ENCODE measurements around the gene CXCR3.

DNA sequence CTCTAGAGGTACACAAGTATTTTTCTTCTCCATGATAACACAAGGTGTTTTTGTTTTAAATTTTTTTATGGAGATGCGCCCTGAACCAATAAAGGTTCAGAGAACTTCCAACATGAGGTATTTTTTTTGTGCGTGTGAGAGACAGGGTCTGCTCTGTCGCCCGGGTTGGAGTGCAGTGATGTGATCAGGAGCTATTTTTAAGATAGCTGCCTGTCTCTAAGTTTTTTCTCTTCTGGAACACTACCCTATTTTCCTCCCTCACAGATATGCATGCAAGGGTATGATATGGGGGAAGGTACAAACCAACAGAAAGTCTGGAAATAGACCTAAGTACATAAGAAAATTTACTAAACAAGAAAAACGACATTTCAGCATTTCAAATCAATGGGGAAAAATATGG lies 37.1 kb downstream of the CXCR3 start:
- TF ChIP-seq, protein P1, sequence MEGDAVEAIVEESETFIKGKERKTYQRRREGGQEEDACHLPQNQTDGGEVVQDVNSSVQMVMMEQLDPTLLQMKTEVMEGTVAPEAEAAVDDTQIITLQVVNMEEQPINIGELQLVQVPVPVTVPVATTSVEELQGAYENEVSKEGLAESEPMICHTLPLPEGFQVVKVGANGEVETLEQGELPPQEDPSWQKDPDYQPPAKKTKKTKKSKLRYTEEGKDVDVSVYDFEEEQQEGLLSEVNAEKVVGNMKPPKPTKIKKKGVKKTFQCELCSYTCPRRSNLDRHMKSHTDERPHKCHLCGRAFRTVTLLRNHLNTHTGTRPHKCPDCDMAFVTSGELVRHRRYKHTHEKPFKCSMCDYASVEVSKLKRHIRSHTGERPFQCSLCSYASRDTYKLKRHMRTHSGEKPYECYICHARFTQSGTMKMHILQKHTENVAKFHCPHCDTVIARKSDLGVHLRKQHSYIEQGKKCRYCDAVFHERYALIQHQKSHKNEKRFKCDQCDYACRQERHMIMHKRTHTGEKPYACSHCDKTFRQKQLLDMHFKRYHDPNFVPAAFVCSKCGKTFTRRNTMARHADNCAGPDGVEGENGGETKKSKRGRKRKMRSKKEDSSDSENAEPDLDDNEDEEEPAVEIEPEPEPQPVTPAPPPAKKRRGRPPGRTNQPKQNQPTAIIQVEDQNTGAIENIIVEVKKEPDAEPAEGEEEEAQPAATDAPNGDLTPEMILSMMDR (tag by site-specific recombination; IDR thresholded peaks at IDR 0.05) = no peak
- TF ChIP-seq, protein P2, sequence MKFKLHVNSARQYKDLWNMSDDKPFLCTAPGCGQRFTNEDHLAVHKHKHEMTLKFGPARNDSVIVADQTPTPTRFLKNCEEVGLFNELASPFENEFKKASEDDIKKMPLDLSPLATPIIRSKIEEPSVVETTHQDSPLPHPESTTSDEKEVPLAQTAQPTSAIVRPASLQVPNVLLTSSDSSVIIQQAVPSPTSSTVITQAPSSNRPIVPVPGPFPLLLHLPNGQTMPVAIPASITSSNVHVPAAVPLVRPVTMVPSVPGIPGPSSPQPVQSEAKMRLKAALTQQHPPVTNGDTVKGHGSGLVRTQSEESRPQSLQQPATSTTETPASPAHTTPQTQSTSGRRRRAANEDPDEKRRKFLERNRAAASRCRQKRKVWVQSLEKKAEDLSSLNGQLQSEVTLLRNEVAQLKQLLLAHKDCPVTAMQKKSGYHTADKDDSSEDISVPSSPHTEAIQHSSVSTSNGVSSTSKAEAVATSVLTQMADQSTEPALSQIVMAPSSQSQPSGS (tag by site-specific recombination; IDR thresholded peaks at IDR 0.05; ENCODE audit: low read depth) = no peak
- TF ChIP-seq KLF8 (tag by site-specific recombination; IDR thresholded peaks at IDR 0.05) (no peak), ZNF366 (tag by site-specific recombination; conservative IDR thresholded peaks at IDR 0.05) (no peak), ZNF548 (tag by site-specific recombination; IDR thresholded peaks at IDR 0.05) (no peak), ZNF19 (tag by site-specific recombination; IDR thresholded peaks at IDR 0.05; ENCODE audit: low read depth) (no peak), ZNF292 (tag by site-specific recombination; IDR thresholded peaks at IDR 0.05; ENCODE audit: borderline replicate concordance, low read depth) (no peak), ZSCAN23 (tag by site-specific recombination; IDR thresholded peaks at IDR 0.05) (no peak)
- TF ChIP-seq, protein P3, sequence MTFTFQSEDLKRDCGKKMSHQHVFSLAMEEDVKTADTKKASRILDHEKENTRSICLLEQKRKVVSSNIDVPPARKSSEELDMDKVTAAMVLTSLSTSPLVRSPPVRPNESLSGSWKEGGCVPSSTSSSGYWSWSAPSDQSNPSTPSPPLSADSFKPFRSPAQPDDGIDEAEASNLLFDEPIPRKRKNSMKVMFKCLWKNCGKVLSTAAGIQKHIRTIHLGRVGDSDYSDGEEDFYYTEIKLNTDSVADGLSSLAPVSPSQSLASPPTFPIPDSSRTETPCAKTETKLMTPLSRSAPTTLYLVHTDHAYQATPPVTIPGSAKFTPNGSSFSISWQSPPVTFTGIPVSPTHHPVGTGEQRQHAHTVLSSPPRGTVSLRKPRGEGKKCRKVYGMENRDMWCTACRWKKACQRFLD (tag by site-specific recombination; IDR thresholded peaks at IDR 0.05) = no peak
- TF ChIP-seq, protein P4, sequence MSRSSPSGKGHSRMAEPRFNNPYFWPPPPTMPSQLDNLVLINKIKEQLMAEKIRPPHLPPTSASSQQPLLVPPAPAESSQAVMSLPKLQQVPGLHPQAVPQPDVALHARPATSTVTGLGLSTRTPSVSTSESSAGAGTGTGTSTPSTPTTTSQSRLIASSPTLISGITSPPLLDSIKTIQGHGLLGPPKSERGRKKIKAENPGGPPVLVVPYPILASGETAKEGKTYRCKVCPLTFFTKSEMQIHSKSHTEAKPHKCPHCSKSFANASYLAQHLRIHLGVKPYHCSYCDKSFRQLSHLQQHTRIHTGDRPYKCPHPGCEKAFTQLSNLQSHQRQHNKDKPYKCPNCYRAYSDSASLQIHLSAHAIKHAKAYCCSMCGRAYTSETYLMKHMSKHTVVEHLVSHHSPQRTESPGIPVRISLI (tag by site-specific recombination; IDR thresholded peaks at IDR 0.05) = no peak
- TF ChIP-seq, protein P5, sequence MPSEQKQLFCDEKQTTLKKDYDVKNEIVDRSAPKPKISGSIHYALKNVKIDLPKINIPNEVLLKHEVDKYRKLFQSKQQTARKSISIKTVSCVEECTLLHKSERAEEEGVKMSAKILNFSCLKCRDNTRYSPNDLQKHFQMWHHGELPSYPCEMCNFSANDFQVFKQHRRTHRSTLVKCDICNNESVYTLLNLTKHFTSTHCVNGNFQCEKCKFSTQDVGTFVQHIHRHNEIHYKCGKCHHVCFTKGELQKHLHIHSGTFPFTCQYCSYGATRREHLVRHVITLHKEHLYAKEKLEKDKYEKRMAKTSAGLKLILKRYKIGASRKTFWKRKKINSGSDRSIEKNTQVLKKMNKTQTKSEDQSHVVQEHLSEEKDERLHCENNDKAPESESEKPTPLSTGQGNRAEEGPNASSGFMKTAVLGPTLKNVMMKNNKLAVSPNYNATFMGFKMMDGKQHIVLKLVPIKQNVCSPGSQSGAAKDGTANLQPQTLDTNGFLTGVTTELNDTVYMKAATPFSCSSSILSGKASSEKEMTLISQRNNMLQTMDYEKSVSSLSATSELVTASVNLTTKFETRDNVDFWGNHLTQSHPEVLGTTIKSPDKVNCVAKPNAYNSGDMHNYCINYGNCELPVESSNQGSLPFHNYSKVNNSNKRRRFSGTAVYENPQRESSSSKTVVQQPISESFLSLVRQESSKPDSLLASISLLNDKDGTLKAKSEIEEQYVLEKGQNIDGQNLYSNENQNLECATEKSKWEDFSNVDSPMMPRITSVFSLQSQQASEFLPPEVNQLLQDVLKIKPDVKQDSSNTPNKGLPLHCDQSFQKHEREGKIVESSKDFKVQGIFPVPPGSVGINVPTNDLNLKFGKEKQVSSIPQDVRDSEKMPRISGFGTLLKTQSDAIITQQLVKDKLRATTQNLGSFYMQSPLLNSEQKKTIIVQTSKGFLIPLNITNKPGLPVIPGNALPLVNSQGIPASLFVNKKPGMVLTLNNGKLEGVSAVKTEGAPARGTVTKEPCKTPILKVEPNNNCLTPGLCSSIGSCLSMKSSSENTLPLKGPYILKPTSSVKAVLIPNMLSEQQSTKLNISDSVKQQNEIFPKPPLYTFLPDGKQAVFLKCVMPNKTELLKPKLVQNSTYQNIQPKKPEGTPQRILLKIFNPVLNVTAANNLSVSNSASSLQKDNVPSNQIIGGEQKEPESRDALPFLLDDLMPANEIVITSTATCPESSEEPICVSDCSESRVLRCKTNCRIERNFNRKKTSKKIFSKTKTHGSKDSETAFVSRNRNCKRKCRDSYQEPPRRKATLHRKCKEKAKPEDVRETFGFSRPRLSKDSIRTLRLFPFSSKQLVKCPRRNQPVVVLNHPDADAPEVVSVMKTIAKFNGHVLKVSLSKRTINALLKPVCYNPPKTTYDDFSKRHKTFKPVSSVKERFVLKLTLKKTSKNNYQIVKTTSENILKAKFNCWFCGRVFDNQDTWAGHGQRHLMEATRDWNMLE (tag by site-specific recombination; conservative IDR thresholded peaks at IDR 0.05; ENCODE audit: low read depth) = no peak
- TF ChIP-seq, protein P6, sequence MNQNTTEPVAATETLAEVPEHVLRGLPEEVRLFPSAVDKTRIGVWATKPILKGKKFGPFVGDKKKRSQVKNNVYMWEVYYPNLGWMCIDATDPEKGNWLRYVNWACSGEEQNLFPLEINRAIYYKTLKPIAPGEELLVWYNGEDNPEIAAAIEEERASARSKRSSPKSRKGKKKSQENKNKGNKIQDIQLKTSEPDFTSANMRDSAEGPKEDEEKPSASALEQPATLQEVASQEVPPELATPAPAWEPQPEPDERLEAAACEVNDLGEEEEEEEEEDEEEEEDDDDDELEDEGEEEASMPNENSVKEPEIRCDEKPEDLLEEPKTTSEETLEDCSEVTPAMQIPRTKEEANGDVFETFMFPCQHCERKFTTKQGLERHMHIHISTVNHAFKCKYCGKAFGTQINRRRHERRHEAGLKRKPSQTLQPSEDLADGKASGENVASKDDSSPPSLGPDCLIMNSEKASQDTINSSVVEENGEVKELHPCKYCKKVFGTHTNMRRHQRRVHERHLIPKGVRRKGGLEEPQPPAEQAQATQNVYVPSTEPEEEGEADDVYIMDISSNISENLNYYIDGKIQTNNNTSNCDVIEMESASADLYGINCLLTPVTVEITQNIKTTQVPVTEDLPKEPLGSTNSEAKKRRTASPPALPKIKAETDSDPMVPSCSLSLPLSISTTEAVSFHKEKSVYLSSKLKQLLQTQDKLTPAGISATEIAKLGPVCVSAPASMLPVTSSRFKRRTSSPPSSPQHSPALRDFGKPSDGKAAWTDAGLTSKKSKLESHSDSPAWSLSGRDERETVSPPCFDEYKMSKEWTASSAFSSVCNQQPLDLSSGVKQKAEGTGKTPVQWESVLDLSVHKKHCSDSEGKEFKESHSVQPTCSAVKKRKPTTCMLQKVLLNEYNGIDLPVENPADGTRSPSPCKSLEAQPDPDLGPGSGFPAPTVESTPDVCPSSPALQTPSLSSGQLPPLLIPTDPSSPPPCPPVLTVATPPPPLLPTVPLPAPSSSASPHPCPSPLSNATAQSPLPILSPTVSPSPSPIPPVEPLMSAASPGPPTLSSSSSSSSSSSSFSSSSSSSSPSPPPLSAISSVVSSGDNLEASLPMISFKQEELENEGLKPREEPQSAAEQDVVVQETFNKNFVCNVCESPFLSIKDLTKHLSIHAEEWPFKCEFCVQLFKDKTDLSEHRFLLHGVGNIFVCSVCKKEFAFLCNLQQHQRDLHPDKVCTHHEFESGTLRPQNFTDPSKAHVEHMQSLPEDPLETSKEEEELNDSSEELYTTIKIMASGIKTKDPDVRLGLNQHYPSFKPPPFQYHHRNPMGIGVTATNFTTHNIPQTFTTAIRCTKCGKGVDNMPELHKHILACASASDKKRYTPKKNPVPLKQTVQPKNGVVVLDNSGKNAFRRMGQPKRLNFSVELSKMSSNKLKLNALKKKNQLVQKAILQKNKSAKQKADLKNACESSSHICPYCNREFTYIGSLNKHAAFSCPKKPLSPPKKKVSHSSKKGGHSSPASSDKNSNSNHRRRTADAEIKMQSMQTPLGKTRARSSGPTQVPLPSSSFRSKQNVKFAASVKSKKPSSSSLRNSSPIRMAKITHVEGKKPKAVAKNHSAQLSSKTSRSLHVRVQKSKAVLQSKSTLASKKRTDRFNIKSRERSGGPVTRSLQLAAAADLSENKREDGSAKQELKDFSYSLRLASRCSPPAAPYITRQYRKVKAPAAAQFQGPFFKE (tag by site-specific recombination; IDR thresholded peaks at IDR 0.05; ENCODE audit: borderline replicate concordance) = no peak
- TF ChIP-seq, protein P7, sequence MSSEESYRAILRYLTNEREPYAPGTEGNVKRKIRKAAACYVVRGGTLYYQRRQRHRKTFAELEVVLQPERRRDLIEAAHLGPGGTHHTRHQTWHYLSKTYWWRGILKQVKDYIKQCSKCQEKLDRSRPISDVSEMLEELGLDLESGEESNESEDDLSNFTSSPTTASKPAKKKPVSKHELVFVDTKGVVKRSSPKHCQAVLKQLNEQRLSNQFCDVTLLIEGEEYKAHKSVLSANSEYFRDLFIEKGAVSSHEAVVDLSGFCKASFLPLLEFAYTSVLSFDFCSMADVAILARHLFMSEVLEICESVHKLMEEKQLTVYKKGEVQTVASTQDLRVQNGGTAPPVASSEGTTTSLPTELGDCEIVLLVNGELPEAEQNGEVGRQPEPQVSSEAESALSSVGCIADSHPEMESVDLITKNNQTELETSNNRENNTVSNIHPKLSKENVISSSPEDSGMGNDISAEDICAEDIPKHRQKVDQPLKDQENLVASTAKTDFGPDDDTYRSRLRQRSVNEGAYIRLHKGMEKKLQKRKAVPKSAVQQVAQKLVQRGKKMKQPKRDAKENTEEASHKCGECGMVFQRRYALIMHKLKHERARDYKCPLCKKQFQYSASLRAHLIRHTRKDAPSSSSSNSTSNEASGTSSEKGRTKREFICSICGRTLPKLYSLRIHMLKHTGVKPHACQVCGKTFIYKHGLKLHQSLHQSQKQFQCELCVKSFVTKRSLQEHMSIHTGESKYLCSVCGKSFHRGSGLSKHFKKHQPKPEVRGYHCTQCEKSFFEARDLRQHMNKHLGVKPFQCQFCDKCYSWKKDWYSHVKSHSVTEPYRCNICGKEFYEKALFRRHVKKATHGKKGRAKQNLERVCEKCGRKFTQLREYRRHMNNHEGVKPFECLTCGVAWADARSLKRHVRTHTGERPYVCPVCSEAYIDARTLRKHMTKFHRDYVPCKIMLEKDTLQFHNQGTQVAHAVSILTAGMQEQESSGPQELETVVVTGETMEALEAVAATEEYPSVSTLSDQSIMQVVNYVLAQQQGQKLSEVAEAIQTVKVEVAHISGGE (tag by site-specific recombination; conservative IDR thresholded peaks at IDR 0.05; ENCODE audit: low read depth) = no peak
- TF ChIP-seq, protein P8, sequence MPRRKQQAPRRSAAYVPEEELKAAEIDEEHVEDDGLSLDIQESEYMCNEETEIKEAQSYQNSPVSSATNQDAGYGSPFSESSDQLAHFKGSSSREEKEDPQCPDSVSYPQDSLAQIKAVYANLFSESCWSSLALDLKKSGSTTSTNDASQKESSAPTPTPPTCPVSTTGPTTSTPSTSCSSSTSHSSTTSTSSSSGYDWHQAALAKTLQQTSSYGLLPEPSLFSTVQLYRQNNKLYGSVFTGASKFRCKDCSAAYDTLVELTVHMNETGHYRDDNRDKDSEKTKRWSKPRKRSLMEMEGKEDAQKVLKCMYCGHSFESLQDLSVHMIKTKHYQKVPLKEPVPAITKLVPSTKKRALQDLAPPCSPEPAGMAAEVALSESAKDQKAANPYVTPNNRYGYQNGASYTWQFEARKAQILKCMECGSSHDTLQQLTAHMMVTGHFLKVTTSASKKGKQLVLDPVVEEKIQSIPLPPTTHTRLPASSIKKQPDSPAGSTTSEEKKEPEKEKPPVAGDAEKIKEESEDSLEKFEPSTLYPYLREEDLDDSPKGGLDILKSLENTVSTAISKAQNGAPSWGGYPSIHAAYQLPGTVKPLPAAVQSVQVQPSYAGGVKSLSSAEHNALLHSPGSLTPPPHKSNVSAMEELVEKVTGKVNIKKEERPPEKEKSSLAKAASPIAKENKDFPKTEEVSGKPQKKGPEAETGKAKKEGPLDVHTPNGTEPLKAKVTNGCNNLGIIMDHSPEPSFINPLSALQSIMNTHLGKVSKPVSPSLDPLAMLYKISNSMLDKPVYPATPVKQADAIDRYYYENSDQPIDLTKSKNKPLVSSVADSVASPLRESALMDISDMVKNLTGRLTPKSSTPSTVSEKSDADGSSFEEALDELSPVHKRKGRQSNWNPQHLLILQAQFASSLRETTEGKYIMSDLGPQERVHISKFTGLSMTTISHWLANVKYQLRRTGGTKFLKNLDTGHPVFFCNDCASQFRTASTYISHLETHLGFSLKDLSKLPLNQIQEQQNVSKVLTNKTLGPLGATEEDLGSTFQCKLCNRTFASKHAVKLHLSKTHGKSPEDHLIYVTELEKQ (tag by site-specific recombination; IDR thresholded peaks at IDR 0.05; ENCODE audit: borderline replicate concordance) = no peak
